ENCODE results near the gene LIM2. TPM values are rescaled to one million over a fixed set of nuclear protein-coding genes. Genes with fewer than 3 reads are reported as not detected.

Gene LIM2
- total RNA-seq, 1 experiment from 2014 or later = not detected

DNA sequence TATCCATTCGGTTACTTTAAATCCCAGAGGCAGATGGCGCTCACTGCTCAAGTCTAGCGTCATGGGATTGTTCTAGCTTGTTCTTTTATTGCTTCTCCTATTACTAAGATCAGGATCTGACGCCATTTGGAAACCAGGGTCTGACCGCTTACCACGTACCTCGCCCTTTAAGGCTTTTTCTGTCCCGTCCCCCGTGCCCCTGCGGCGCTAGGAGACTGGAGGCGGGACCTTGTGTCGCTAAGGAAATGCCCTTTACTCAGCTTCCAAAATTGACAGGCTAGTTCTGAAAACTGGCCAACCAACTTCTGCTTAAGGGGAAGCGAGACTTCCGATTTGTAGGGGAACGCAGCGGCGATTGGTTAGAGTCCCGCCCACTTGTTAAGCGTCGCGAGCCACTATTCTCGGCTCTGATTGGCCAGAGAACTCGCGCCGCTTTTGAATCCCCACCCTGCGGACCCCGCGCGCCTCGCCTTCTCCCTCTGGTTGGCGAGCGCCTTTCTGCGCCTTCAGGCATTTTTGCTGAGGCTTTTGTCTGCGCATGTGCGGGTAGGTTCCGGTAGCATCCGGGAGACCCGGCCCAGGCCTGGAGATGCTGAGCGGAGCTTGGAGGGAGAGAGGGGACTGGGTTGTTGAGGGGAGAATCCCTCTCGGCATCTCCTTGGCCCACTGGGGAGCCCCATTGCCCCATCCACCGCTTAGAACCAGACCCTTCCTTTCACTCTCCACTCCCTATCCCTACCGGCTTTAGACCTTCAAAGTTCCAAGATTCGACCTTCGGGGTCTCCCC lies 6.5 kb upstream of the LIM2 start (continued):
- no peak for TF ChIP-seq PREB (CRISPR knock-in tag; IDR thresholded peaks at IDR 0.05; ENCODE audit: borderline replicate concordance)
- no peak for TF ChIP-seq ATF1 (CRISPR knock-in tag; IDR thresholded peaks at IDR 0.05)
- TF ChIP-seq, protein P1, sequence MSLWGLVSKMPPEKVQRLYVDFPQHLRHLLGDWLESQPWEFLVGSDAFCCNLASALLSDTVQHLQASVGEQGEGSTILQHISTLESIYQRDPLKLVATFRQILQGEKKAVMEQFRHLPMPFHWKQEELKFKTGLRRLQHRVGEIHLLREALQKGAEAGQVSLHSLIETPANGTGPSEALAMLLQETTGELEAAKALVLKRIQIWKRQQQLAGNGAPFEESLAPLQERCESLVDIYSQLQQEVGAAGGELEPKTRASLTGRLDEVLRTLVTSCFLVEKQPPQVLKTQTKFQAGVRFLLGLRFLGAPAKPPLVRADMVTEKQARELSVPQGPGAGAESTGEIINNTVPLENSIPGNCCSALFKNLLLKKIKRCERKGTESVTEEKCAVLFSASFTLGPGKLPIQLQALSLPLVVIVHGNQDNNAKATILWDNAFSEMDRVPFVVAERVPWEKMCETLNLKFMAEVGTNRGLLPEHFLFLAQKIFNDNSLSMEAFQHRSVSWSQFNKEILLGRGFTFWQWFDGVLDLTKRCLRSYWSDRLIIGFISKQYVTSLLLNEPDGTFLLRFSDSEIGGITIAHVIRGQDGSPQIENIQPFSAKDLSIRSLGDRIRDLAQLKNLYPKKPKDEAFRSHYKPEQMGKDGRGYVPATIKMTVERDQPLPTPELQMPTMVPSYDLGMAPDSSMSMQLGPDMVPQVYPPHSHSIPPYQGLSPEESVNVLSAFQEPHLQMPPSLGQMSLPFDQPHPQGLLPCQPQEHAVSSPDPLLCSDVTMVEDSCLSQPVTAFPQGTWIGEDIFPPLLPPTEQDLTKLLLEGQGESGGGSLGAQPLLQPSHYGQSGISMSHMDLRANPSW (CRISPR knock-in tag; conservative IDR thresholded peaks at IDR 0.05; ENCODE audit: low read depth) = no peak
- TF ChIP-seq, protein P2, sequence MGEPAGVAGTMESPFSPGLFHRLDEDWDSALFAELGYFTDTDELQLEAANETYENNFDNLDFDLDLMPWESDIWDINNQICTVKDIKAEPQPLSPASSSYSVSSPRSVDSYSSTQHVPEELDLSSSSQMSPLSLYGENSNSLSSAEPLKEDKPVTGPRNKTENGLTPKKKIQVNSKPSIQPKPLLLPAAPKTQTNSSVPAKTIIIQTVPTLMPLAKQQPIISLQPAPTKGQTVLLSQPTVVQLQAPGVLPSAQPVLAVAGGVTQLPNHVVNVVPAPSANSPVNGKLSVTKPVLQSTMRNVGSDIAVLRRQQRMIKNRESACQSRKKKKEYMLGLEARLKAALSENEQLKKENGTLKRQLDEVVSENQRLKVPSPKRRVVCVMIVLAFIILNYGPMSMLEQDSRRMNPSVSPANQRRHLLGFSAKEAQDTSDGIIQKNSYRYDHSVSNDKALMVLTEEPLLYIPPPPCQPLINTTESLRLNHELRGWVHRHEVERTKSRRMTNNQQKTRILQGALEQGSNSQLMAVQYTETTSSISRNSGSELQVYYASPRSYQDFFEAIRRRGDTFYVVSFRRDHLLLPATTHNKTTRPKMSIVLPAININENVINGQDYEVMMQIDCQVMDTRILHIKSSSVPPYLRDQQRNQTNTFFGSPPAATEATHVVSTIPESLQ (CRISPR knock-in tag; IDR thresholded peaks at IDR 0.05) = no peak
- TF ChIP-seq, protein P3, sequence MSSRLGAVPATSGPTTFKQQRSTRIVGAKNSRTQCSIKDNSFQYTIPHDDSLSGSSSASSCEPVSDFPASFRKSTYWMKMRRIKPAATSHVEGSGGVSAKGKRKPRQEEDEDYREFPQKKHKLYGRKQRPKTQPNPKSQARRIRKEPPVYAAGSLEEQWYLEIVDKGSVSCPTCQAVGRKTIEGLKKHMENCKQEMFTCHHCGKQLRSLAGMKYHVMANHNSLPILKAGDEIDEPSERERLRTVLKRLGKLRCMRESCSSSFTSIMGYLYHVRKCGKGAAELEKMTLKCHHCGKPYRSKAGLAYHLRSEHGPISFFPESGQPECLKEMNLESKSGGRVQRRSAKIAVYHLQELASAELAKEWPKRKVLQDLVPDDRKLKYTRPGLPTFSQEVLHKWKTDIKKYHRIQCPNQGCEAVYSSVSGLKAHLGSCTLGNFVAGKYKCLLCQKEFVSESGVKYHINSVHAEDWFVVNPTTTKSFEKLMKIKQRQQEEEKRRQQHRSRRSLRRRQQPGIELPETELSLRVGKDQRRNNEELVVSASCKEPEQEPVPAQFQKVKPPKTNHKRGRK (CRISPR knock-in tag; IDR thresholded peaks at IDR 0.05; ENCODE audit: borderline replicate concordance) = no peak
- no peak for TF ChIP-seq NR1H2 (CRISPR knock-in tag; IDR thresholded peaks at IDR 0.05)
- TF ChIP-seq ETV6 (CRISPR knock-in tag; IDR thresholded peaks at IDR 0.05) = peak; percentile 86; the same call in 1 of the 2 replicates
- TF ChIP-seq, protein P4, sequence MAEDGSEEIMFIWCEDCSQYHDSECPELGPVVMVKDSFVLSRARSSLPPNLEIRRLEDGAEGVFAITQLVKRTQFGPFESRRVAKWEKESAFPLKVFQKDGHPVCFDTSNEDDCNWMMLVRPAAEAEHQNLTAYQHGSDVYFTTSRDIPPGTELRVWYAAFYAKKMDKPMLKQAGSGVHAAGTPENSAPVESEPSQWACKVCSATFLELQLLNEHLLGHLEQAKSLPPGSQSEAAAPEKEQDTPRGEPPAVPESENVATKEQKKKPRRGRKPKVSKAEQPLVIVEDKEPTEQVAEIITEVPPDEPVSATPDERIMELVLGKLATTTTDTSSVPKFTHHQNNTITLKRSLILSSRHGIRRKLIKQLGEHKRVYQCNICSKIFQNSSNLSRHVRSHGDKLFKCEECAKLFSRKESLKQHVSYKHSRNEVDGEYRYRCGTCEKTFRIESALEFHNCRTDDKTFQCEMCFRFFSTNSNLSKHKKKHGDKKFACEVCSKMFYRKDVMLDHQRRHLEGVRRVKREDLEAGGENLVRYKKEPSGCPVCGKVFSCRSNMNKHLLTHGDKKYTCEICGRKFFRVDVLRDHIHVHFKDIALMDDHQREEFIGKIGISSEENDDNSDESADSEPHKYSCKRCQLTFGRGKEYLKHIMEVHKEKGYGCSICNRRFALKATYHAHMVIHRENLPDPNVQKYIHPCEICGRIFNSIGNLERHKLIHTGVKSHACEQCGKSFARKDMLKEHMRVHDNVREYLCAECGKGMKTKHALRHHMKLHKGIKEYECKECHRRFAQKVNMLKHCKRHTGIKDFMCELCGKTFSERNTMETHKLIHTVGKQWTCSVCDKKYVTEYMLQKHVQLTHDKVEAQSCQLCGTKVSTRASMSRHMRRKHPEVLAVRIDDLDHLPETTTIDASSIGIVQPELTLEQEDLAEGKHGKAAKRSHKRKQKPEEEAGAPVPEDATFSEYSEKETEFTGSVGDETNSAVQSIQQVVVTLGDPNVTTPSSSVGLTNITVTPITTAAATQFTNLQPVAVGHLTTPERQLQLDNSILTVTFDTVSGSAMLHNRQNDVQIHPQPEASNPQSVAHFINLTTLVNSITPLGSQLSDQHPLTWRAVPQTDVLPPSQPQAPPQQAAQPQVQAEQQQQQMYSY (CRISPR knock-in tag; IDR thresholded peaks at IDR 0.05) = no peak
- TF ChIP-seq FOXP1 (CRISPR knock-in tag; IDR thresholded peaks at IDR 0.05; ENCODE audit: borderline replicate concordance) = no peak
- TF ChIP-seq CREB1 (CRISPR knock-in tag; IDR thresholded peaks at IDR 0.05) = no peak
- TF ChIP-seq, protein P5, sequence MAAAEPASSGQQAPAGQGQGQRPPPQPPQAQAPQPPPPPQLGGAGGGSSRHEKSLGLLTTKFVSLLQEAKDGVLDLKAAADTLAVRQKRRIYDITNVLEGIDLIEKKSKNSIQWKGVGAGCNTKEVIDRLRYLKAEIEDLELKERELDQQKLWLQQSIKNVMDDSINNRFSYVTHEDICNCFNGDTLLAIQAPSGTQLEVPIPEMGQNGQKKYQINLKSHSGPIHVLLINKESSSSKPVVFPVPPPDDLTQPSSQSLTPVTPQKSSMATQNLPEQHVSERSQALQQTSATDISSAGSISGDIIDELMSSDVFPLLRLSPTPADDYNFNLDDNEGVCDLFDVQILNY (CRISPR knock-in tag; IDR thresholded peaks at IDR 0.05) = peak; percentile 75; the same call in 1 of the 2 replicates
- no peak for TF ChIP-seq KAT7 (CRISPR knock-in tag; IDR thresholded peaks at IDR 0.05; ENCODE audit: borderline replicate concordance)
- TF ChIP-seq SMAD4 (CRISPR knock-in tag; IDR thresholded peaks at IDR 0.05) = no peak
- no peak for TF ChIP-seq ZNF532 (CRISPR knock-in tag; IDR thresholded peaks at IDR 0.05; ENCODE audit: borderline replicate concordance)
- TF ChIP-seq ZNF138 (CRISPR knock-in tag; conservative IDR thresholded peaks at IDR 0.05) = no peak
- no peak for TF ChIP-seq GTF2I (CRISPR knock-in tag; conservative IDR thresholded peaks at IDR 0.05)
- TF ChIP-seq FOXJ3 (CRISPR knock-in tag; IDR thresholded peaks at IDR 0.05; ENCODE audit: borderline replicate concordance) = no peak
- no peak for TF ChIP-seq ZNF263 (CRISPR knock-in tag; IDR thresholded peaks at IDR 0.05; ENCODE audit: low read depth)
- no peak for TF ChIP-seq NFATC4 (CRISPR knock-in tag; IDR thresholded peaks at IDR 0.05)
- no peak for TF ChIP-seq JAZF1 (CRISPR knock-in tag; IDR thresholded peaks at IDR 0.05)
- no peak for TF ChIP-seq SMAD3 (CRISPR knock-in tag; IDR thresholded peaks at IDR 0.05; ENCODE audit: borderline replicate concordance)

Data from WTC11 (cell line).